H9 (cell line): ENCODE results near the gene ARID2. TPM values are rescaled to one million over a fixed set of nuclear protein-coding genes. Genes with fewer than 3 reads are reported as not detected.

Experiments used
- DNase-seq: peaks from one replicate; pipeline ENCODE4 v3.0.0-alpha.2; 2017
- H2AFZ ChIP-seq: one replicate; pipeline ENCODE4 v1.6.1; 2013; ENCODE audit warnings: mild to moderate bottlenecking, low read length, control low read depth, moderate library complexity
- H2AK5ac ChIP-seq: 2 replicates; pipeline ENCODE4 v1.6.1; 2013; ENCODE audit warnings: low read length, control low read depth, mixed read lengths; ENCODE audit not compliant: insufficient read length
- H2BK120ac ChIP-seq: one replicate; pipeline ENCODE4 v1.6.1; 2013; ENCODE audit warnings: low read depth, mild to moderate bottlenecking, low read length, control low read depth, inconsistent platforms; ENCODE audit not compliant: poor library complexity, severe bottlenecking
- H2BK12ac ChIP-seq: 2 replicates; pipeline ENCODE4 v1.6.1; 2013; ENCODE audit warnings: low read length, control low read depth, mixed read lengths, low read depth; ENCODE audit not compliant: insufficient read length
- H2BK15ac ChIP-seq: 2 replicates; pipeline ENCODE4 v1.6.1; 2013; ENCODE audit warnings: low read depth, low read length, control low read depth
- H2BK20ac ChIP-seq: one replicate; pipeline ENCODE4 v1.6.1; 2013; ENCODE audit warnings: low read depth, mild to moderate bottlenecking, low read length, control low read depth, inconsistent platforms; ENCODE audit not compliant: poor library complexity, severe bottlenecking
- H2BK5ac ChIP-seq: 2 replicates; pipeline ENCODE4 v1.6.1; 2013; ENCODE audit warnings: low read length, control low read depth, mixed read lengths; ENCODE audit not compliant: insufficient read length
- H3K14ac ChIP-seq: 2 replicates; pipeline ENCODE4 v1.6.1; 2013; ENCODE audit warnings: low read length, control low read depth; ENCODE audit not compliant: insufficient read depth
- H3K18ac ChIP-seq: 2 replicates; pipeline ENCODE4 v1.6.1; 2013; ENCODE audit warnings: low read depth, mild to moderate bottlenecking, mixed read lengths, low read length, control low read depth; ENCODE audit not compliant: insufficient read length
- H3K23ac ChIP-seq: 2 replicates; pipeline ENCODE4 v1.6.1; 2013; ENCODE audit warnings: low read length, control low read depth, mixed read lengths, low read depth; ENCODE audit not compliant: insufficient read length
- H3K23me2 ChIP-seq: 2 replicates; pipeline ENCODE4 v1.6.1; 2013; ENCODE audit warnings: low read depth, mild to moderate bottlenecking, mixed read lengths, low read length, control low read depth; ENCODE audit not compliant: insufficient read length, poor library complexity, severe bottlenecking
- H3K27ac ChIP-seq: 2 replicates; pipeline ENCODE4 v1.5.1; 2013; ENCODE audit warnings: low read length, control low read depth, mixed read lengths, low read depth; ENCODE audit not compliant: insufficient read length
- H3K27me3 ChIP-seq: 2 replicates; pipeline ENCODE4 v1.6.1; 2013; ENCODE audit warnings: low read length, control low read depth, inconsistent platforms; ENCODE audit not compliant: insufficient read depth
- H3K4ac ChIP-seq: 2 replicates; pipeline ENCODE4 v1.6.1; 2013; ENCODE audit warnings: low read depth, mild to moderate bottlenecking, control low read depth, inconsistent platforms, low read length, moderate library complexity
- H3K4me1 ChIP-seq: 2 replicates; pipeline ENCODE4 v1.6.1; 2013; ENCODE audit warnings: low read length, control low read depth, inconsistent platforms; ENCODE audit not compliant: insufficient read depth
- H3K4me2 ChIP-seq: 2 replicates; pipeline ENCODE4 v1.6.1; 2013; ENCODE audit warnings: low read length, control low read depth, mixed read lengths; ENCODE audit not compliant: insufficient read length, insufficient read depth
- H3K56ac ChIP-seq: 2 replicates; pipeline ENCODE4 v1.6.1; 2013; ENCODE audit warnings: low read depth, mild to moderate bottlenecking, mixed read lengths, low read length, control low read depth; ENCODE audit not compliant: insufficient read length
- H3K79me1 ChIP-seq: 2 replicates; pipeline ENCODE4 v1.6.1; 2013; ENCODE audit warnings: low read depth, mild to moderate bottlenecking, moderate library complexity, low read length, control low read depth, inconsistent platforms; ENCODE audit not compliant: insufficient read depth, poor library complexity, severe bottlenecking
- H3K79me2 ChIP-seq: 2 replicates; pipeline ENCODE4 v1.6.1; 2013; ENCODE audit warnings: low read length, control low read depth, inconsistent platforms; ENCODE audit not compliant: insufficient read depth
- H3K9ac ChIP-seq: 2 replicates; pipeline ENCODE4 v1.6.1; 2013; ENCODE audit warnings: low read length, control low read depth, mixed read lengths; ENCODE audit not compliant: insufficient read length; ENCODE audit errors: extremely low read depth
- H3K9me3 ChIP-seq: one replicate; pipeline ENCODE4 v1.6.1; 2013; ENCODE audit warnings: low read depth, low read length, inconsistent platforms; ENCODE audit not compliant: control insufficient read depth
- H3T11ph ChIP-seq: one replicate; pipeline ENCODE4 v1.6.1; 2013; ENCODE audit warnings: mild to moderate bottlenecking, low read length, control low read depth, inconsistent platforms
- H4K20me1 ChIP-seq: one replicate; pipeline ENCODE4 v1.6.1; 2013; ENCODE audit not compliant: control insufficient read depth, insufficient read length, insufficient read depth
- H4K5ac ChIP-seq: 2 replicates; pipeline ENCODE4 v1.6.1; 2013; ENCODE audit warnings: low read depth, mild to moderate bottlenecking, mixed read lengths, low read length, control low read depth; ENCODE audit not compliant: insufficient read length
- H4K8ac ChIP-seq: replicated peaks from 2 replicates; pipeline ENCODE4 v1.6.1; 2013; ENCODE audit warnings: low read length, control low read depth, mixed read lengths, low read depth; ENCODE audit not compliant: insufficient read length
- H4K91ac ChIP-seq: 2 replicates; pipeline ENCODE4 v1.6.1; 2013; ENCODE audit warnings: low read depth, mild to moderate bottlenecking, moderate library complexity, mixed read lengths, low read length, control low read depth; ENCODE audit not compliant: insufficient read length
- H3K27ac Mint-ChIP-seq, 3 experiments: 2 replicates in 2 of 3; 3 replicates in 1 of 3; pipeline ENCODE4 v1.8.0; 2020 to 2021; ENCODE audit warnings: mixed read lengths in 3 of 3, mild to moderate bottlenecking in 1 of 3, moderate library complexity in 1 of 3
- H3K27me3 Mint-ChIP-seq: 2 replicates; pipeline ENCODE4 v1.8.0; 2021; ENCODE audit warnings: low read depth, mild to moderate bottlenecking, moderate library complexity, mixed read lengths
- H3K36me3 Mint-ChIP-seq, 3 experiments: 2 replicates in 2 of 3; 3 replicates in 1 of 3; pipeline ENCODE4 v1.8.0; 2020 to 2021; ENCODE audit warnings: low read depth in 3 of 3, mixed read lengths in 3 of 3; ENCODE audit not compliant: insufficient read depth in 1 of 3
- H3K4me1 Mint-ChIP-seq, 2 experiments: 2 replicates each; pipeline ENCODE4 v1.8.0; 2020; ENCODE audit warnings: mixed read lengths in 2 of 2
- H3K4me3 Mint-ChIP-seq, 2 experiments: 2 replicates in 1 of 2; 3 replicates in 1 of 2; pipeline ENCODE4 v1.8.0; 2020 to 2021; ENCODE audit warnings: mild to moderate bottlenecking in 2 of 2, mixed read lengths in 2 of 2, moderate library complexity in 1 of 2
- H3K9me3 Mint-ChIP-seq, 2 experiments: 2 replicates in 1 of 2; 3 replicates in 1 of 2; pipeline ENCODE4 v1.8.0; 2020; ENCODE audit warnings: mild to moderate bottlenecking in 2 of 2, mixed read lengths in 2 of 2, moderate library complexity in 1 of 2
- WGBS: extraction: QIAGEN DNeasy Blood & Tissue Kit; methylation state at CpG from one replicate; pipeline ENCODE4 v1.1.7; 2013; ENCODE audit warnings: missing lambda C conversion rate, low lambda C conversion rate, mixed read lengths; ENCODE audit not compliant: insufficient read length; ENCODE audit errors: extremely low coverage; 5-methylcytosine and 5-hydroxymethylcytosine counted together
- total RNA-seq: library from RNA; stranded (reverse); gene quantifications from 2 replicates; pipeline ENCODE4 v1.2.1, GENCODE V29; 2021
- TF ChIP-seq, protein P1 (sequence below): fragments of 200-600 bp; sonication (generic); conservative IDR thresholded peaks from 3 replicates; pipeline ENCODE4 v1.8.0; 2021; ENCODE audit warnings: antibody characterized with exemption, mild to moderate bottlenecking

The ARID2 gene
- total RNA-seq, 1 experiment from 2014 or later = 63.8 TPM

DNA sequence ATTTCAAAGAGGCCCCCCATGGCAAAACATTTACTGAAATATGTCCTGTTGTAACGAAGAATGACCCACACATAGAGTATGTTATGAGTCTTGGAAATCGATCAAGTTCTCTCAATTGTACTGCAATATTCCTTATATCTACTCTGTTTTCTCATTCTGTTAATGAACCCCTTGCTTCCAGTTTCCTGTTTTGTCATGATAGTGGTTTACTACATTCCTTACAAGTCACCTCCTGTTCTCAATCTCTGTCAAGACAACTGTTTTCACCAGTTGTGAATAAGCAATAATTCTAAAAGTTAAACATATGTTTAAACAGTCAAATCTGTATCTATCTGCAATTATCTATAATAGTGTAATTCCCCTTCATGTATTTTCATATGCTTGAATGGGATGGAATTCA, 16.4 kb upstream of the ARID2 start:
- Histone ChIP-seq H3K79me2 (no peaks in the 10 kb centered on the region), H2AK5ac (no peak overlapping the region), H3K9me3 (no peaks in the 10 kb centered on the region), H3K4ac (no peak overlapping the region), H3T11ph (no peak overlapping the region), H2BK15ac (no peak overlapping the region), H4K5ac (no peak overlapping the region), H2BK20ac (no peak overlapping the region), H4K8ac (no peak overlapping the region), H3K56ac (no peak overlapping the region), H3K18ac (no peak overlapping the region), H3K79me1 (no peaks in the 10 kb centered on the region), H4K20me1 (no peaks in the 10 kb centered on the region), H2BK120ac (no peak overlapping the region), H3K9ac (no peak overlapping the region), H3K14ac (no peak overlapping the region), H2AFZ (no peak overlapping the region), H2BK12ac (no peak overlapping the region), H3K23me2 (no peaks in the 10 kb centered on the region), H3K23ac (no peak overlapping the region), H2BK5ac (no peak overlapping the region), H3K4me1 (no peaks in the 10 kb centered on the region), H3K27me3 (no peaks in the 10 kb centered on the region), H4K91ac (no peak overlapping the region), H3K4me2 (no peak overlapping the region), H3K27ac (no peak overlapping the region)
- Mint-ChIP-seq H3K36me3 (no peaks in the 10 kb centered on the region), H3K9me3 (no peaks in the 10 kb centered on the region), H3K27ac (no peak overlapping the region), H3K27me3 (no peaks in the 10 kb centered on the region), H3K4me3 (no peak overlapping the region), H3K4me1 (peaks cover 4 to 6% of the 10 kb centered on the region in 2 experiments)
- no peak for DNase-seq
- TF ChIP-seq, protein P1, sequence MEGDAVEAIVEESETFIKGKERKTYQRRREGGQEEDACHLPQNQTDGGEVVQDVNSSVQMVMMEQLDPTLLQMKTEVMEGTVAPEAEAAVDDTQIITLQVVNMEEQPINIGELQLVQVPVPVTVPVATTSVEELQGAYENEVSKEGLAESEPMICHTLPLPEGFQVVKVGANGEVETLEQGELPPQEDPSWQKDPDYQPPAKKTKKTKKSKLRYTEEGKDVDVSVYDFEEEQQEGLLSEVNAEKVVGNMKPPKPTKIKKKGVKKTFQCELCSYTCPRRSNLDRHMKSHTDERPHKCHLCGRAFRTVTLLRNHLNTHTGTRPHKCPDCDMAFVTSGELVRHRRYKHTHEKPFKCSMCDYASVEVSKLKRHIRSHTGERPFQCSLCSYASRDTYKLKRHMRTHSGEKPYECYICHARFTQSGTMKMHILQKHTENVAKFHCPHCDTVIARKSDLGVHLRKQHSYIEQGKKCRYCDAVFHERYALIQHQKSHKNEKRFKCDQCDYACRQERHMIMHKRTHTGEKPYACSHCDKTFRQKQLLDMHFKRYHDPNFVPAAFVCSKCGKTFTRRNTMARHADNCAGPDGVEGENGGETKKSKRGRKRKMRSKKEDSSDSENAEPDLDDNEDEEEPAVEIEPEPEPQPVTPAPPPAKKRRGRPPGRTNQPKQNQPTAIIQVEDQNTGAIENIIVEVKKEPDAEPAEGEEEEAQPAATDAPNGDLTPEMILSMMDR = no peak
- no CpG with 5 or more reads among the region's 2 CpGs for WGBS
